ENCODE results near the gene CYB561D2. TPM values are rescaled to one million over a fixed set of nuclear protein-coding genes. Genes with fewer than 3 reads are reported as not detected.
A peak's percentile ranks its signal among the peaks of the same experiment; 100 is the strongest.

Gene CYB561D2
- total and polyA plus RNA-seq, 2 of the 13 experiments (the other 11 are each of a cell fraction or from before 2014, with no cell fraction given), result 11.1 to 17.2 TPM

GRCh38 chr3:50345586-50346234 is 5.0 kb upstream of the CYB561D2 start, which contains the start of gene ZMYND10 (continued):
- TF ChIP-seq ZNF687 (CRISPR knock-in tag; IDR thresholded peaks at IDR 0.05) (peak; percentile 20; the same call in 1 of the 2 replicates), AGO2 (optimal IDR thresholded peaks at IDR 0.05; ENCODE audit: low read depth, low read length) (peak; percentile 58)

- H3K27ac ChIP-seq (ENCODE audit: extremely low read length, insufficient read depth, low read length), result no peak overlapping the region
- 0 out of 2 replicates have a peak, but pooled peaks cover 3% of the 10 kb centered on the region for H4K20me1 ChIP-seq (ENCODE audit: insufficient read depth, low read length)
- intact Hi-C loops (cut with micrococcal nuclease; ENCODE audit: unreplicated experiment) (loop anchor here (1.0 to 10.0 kb wide), 2 partner anchors 41 to 198 kb away; no protein-coding TSS in a partner anchor), in situ Hi-C loops (cut with HindIII; ENCODE audit: extremely low pct_ligation_motif_present, low pct_unique_long_range_greater_than_20kb) (loop anchor here (10.0 kb wide), 1 partner anchor 198 kb away; no protein-coding TSS in a partner anchor)
- DNase-seq (ENCODE audit: low spot score) (peak; percentile 59), FAIRE-seq (peak; percentile 60), ATAC-seq (no peak)
- peaks cover 12% of the 10 kb centered on the region for H3K79me2 ChIP-seq (ENCODE audit: insufficient read depth, low read length)
- no peak overlapping the region for H3K4me3 ChIP-seq (replicated peaks in 1 of 3; ENCODE audit: insufficient read depth in 1 of 3, low read depth in 2 of 3, low read length in 3 of 3)
- H3K4me1 ChIP-seq (ENCODE audit: insufficient read depth, low read length), result peaks cover 81% of the 10 kb centered on the region
- ChIA-PET CTCF (ENCODE audit: low intra/inter-chr PET ratio, low total read pairs) (interaction anchor here (1.7 to 2.7 kb wide), 2 partner anchors 41 to 195 kb away, joined by 7 to 9 read pairs; no protein-coding TSS in a partner anchor), POLR2A (interaction anchor here (1.6 to 3.6 kb wide), 2 partner anchors 10 to 19 kb away, joined by 4 to 18 read pairs; partner anchors contain the start of gene TUSC2)
- 24% methylated on average over 12 of the region's 14 CpGs for WGBS (ENCODE audit: low lambda C conversion rate)
- H2AFZ ChIP-seq (ENCODE audit: low read length), result no peak overlapping the region
- no TSS peak for BruUV-seq (replicated peaks)
- no peak overlapping the region for H3K4me2 ChIP-seq (ENCODE audit: low read depth, low read length)
- H3K36me3 ChIP-seq (replicated peaks in 1 of 2; ENCODE audit: control insufficient read depth in 1 of 2, insufficient read depth in 2 of 2, low read length in 2 of 2), result peaks cover 4 to 13% of the 10 kb centered on the region in 2 experiments; a peak in 3 of 5 replicates
- no peaks in the 10 kb centered on the region for H3K9me3 ChIP-seq (ENCODE audit: low read length)
- H3K27me3 ChIP-seq (ENCODE audit: control insufficient read depth in 1 of 2, insufficient read depth in 2 of 2, low read length in 2 of 2), result no peaks in the 10 kb centered on the region
- H3K9ac ChIP-seq (ENCODE audit: insufficient read depth, low read depth, low read length), result no peak overlapping the region
- TF ChIP-seq HOXA3 (CRISPR knock-in tag; IDR thresholded peaks at IDR 0.05) (no peak), FOXA3 (CRISPR knock-in tag; IDR thresholded peaks at IDR 0.05) (0 out of 2 replicates have a peak, but pooled peaks have one; percentile 28), CTCF (CRISPR knock-in tag; IDR thresholded peaks at IDR 0.05) (peak; percentile 67), RAD21 (CRISPR knock-in tag; IDR thresholded peaks at IDR 0.05) (peak; percentile 43; the same call in 1 of the 2 replicates), SMC3 (IDR thresholded peaks at IDR 0.05; ENCODE audit: low read length) (peak; percentile 46; the same call in 1 of the 2 replicates), ZNF362 (CRISPR knock-in tag; IDR thresholded peaks at IDR 0.05; ENCODE audit: borderline replicate concordance) (peak; percentile 88), FOSL2 (CRISPR knock-in tag; IDR thresholded peaks at IDR 0.05) (peak; percentile 67), THAP11 (CRISPR knock-in tag; IDR thresholded peaks at IDR 0.05) (peak; percentile 51; the same call in 1 of the 2 replicates)
These were observed 3.4 kb upstream of the CYB561D2 start for GRCh38 chr3:50347187-50347813.
